ENCODE data around the gene SOS1.

- no peak for TF ChIP-seq CTCF (IDR thresholded peaks at IDR 0.05; ENCODE audit: insufficient read depth, low read depth, low read length)
- TF ChIP-seq EZH2 (IDR thresholded peaks at IDR 0.05; ENCODE audit: insufficient read depth, low read length) = no peak
Measured at GRCh38 chr2:39000552-39000951, 120.3 kb downstream of the SOS1 start.
